MCF 10A (cell line): ENCODE data around the gene COG4. TPM values are rescaled to one million over a fixed set of nuclear protein-coding genes. Genes with fewer than 3 reads are reported as not detected.

Experiments used
- BruUV-seq: library from RNA; stranded (reverse); fragments of 400-500 nt; replicated peaks from 2 replicates; lab custom pipeline; 2021; lab: Mats Ljungman, UMichigan
- CTCF ChIA-PET: fragments of 300-600 bp; sonication (Branson Sonifier 250); formaldehyde crosslinking; extraction: SDS; loops from one replicate; lab custom pipeline; 2021; ENCODE audit warnings: antibody characterized with exemption, inconsistent platforms; lab: Yijun Ruan, JAX
- POLR2A ChIA-PET: fragments of 300-600, 350-650 bp; sonication (Branson Sonifier 250); formaldehyde crosslinking; extraction: SDS; loops from one replicate; lab custom pipeline; 2020; ENCODE audit warnings: antibody characterized with exemption, inconsistent platforms; lab: Yijun Ruan, JAX
- DNase-seq: peaks from one replicate; pipeline ENCODE4 v3.0.0-alpha.2; 2018; ENCODE audit not compliant: unreplicated experiment
- H3K27ac Mint-ChIP-seq: one replicate; pipeline ENCODE4 v1.8.0; 2022; ENCODE audit warnings: mild to moderate bottlenecking, low read depth, mixed read lengths; ENCODE audit not compliant: unreplicated experiment
- H3K27me3 Mint-ChIP-seq: one replicate; pipeline ENCODE4 v1.8.0; 2022; ENCODE audit warnings: mixed read lengths; ENCODE audit not compliant: insufficient read depth, unreplicated experiment
- H3K36me3 Mint-ChIP-seq: one replicate; pipeline ENCODE4 v1.8.0; 2022; ENCODE audit warnings: mild to moderate bottlenecking, moderate library complexity, mixed read lengths; ENCODE audit not compliant: insufficient read depth, unreplicated experiment
- H3K4me1 Mint-ChIP-seq: one replicate; pipeline ENCODE4 v1.8.0; 2022; ENCODE audit warnings: mixed read lengths; ENCODE audit not compliant: insufficient read depth, unreplicated experiment
- H3K4me3 Mint-ChIP-seq: one replicate; pipeline ENCODE4 v1.8.0; 2022; ENCODE audit warnings: mild to moderate bottlenecking, moderate library complexity, mixed read lengths; ENCODE audit not compliant: unreplicated experiment
- H3K9me3 Mint-ChIP-seq: one replicate; pipeline ENCODE4 v1.8.0; 2022; ENCODE audit warnings: mixed read lengths; ENCODE audit not compliant: unreplicated experiment
- intact Hi-C: fragments of 100-400 bp; cut with micrococcal nuclease; formaldehyde crosslinking; loops from 2 replicates; pipeline ENCODE4 v1.14.1; 2022
- total RNA-seq: library from RNA; stranded (reverse); gene quantifications from 2 replicates; pipeline ENCODE4 v1.2.3, GENCODE V29; 2022
- TF ChIP-seq, protein P1 (sequence below): fragments of 200-600 bp; IDR thresholded peaks from one replicate; pipeline ENCODE4 v1.8.0; 2022; ENCODE audit warnings: antibody characterized with exemption, mild to moderate bottlenecking; ENCODE audit not compliant: unreplicated experiment

The COG4 gene
- total RNA-seq, 1 experiment from 2014 or later = 62.2 TPM

DNA sequence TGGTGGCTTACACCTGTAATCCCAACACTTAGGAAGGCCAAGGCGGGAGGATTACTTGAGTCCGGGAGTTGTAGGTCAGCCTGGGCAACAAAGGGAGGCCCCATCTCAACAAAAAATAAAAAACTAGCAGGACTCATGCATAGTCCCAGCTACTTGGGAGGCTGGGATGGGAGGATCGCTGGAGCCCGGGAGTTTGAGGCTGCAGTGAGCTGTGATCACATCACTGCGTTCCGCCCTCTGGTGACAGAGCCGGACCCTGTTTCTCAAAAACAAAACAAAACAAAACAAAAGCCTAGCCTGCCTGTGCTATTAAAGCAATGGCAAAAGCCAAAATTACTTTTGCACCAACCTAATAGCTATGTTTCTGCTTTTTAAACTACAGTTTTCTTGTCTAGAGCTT is 67.4 kb downstream of the COG4 start:
- BruUV-seq = no TSS peak
- H3K4me3 Mint-ChIP-seq = no peak overlapping the region
- CTCF ChIA-PET = interaction anchor here (0.6 to 1.5 kb wide), 3 partner anchors 16 to 75 kb away, joined by 3 to 7 read pairs (median 3); no protein-coding TSS in a partner anchor
- peaks cover 6% of the 10 kb centered on the region for H3K36me3 Mint-ChIP-seq
- intact Hi-C loops = loop anchor here (2.0 kb wide), 2 partner anchors 61 to 75 kb away; no protein-coding TSS in a partner anchor
- H3K9me3 Mint-ChIP-seq = no peaks in the 10 kb centered on the region
- TF ChIP-seq, protein P1, sequence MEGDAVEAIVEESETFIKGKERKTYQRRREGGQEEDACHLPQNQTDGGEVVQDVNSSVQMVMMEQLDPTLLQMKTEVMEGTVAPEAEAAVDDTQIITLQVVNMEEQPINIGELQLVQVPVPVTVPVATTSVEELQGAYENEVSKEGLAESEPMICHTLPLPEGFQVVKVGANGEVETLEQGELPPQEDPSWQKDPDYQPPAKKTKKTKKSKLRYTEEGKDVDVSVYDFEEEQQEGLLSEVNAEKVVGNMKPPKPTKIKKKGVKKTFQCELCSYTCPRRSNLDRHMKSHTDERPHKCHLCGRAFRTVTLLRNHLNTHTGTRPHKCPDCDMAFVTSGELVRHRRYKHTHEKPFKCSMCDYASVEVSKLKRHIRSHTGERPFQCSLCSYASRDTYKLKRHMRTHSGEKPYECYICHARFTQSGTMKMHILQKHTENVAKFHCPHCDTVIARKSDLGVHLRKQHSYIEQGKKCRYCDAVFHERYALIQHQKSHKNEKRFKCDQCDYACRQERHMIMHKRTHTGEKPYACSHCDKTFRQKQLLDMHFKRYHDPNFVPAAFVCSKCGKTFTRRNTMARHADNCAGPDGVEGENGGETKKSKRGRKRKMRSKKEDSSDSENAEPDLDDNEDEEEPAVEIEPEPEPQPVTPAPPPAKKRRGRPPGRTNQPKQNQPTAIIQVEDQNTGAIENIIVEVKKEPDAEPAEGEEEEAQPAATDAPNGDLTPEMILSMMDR = no peak
- no peak for DNase-seq
- no peak overlapping the region for H3K27ac Mint-ChIP-seq
- H3K27me3 Mint-ChIP-seq = no peaks in the 10 kb centered on the region
- POLR2A ChIA-PET = interaction anchor here (3.4 to 4.1 kb wide), 2 partner anchors 64 to 76 kb away, joined by 14 to 55 read pairs; no protein-coding TSS in a partner anchor
- peaks cover 6% of the 10 kb centered on the region for H3K4me1 Mint-ChIP-seq

GRCh38 chr16:70454222-70455034 is 68.9 kb downstream of the COG4 start, which contains the start of gene FCSK:
FCSK (plus strand) TSS chr16:70454595; CDS start chr16:70463191, 8,596 bp downstream.
- Mint-ChIP-seq H3K27me3 (no peaks in the 10 kb centered on the region), H3K27ac (peak within 1 kb of the TSS; percentile 89), H3K9me3 (no peaks in the 10 kb centered on the region), H3K36me3 (peaks cover 6% of the 10 kb centered on the region), H3K4me1 (peaks cover 6% of the 10 kb centered on the region), H3K4me3 (peak within 1 kb of the TSS; percentile 92)
- CTCF ChIA-PET = interaction anchor here (0.6 to 1.8 kb wide), 9 partner anchors 47 to 1084 kb away, joined by 3 to 7 read pairs (median 4); no protein-coding TSS in a partner anchor
- TF ChIP-seq, protein P1 = no peak
- POLR2A ChIA-PET = interaction anchor here (0.6 to 4.1 kb wide), 16 partner anchors 12 to 139 kb away, joined by 3 to 55 read pairs (median 4); partner anchors contain the start of genes COG4, DDX19A and ST3GAL2
- peak; percentile 75 for DNase-seq
- no TSS peak for BruUV-seq
- intact Hi-C loops = loop anchor here (2.0 kb wide), 2 partner anchors 60 to 74 kb away; no protein-coding TSS in a partner anchor

DNA sequence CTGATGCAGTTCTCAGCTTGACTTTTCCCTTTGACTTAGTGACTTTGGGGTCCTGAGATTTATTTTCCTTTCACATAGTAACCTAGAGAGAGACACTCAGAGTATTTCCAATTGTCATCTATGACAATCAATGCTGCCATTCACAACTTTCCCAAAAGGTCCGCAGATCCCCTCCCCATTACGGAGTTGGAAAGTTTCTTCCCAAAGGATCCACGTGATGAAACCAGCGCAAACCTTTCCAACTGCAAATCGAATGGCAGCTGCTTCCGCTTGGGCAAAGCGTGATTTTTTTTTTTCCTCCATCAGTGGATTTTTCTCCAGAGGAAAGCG is 69.5 kb downstream of the COG4 start:
- intact Hi-C loops = loop anchor here (2.0 kb wide), 2 partner anchors 59 to 73 kb away; no protein-coding TSS in a partner anchor
- Mint-ChIP-seq H3K4me3 (peak overlapping the region; percentile 92), H3K36me3 (peaks cover 6% of the 10 kb centered on the region), H3K27me3 (no peaks in the 10 kb centered on the region), H3K9me3 (no peaks in the 10 kb centered on the region), H3K27ac (peak overlapping the region; percentile 89), H3K4me1 (peaks cover 6% of the 10 kb centered on the region)
- POLR2A ChIA-PET = interaction anchor here (0.6 to 4.1 kb wide), 16 partner anchors 11 to 1449 kb away, joined by 3 to 55 read pairs (median 4); partner anchors contain the start of genes COG4, DDX19A and ST3GAL2
- CTCF ChIA-PET = interaction anchor here (0.6 to 1.8 kb wide), 7 partner anchors 47 to 1085 kb away, joined by 3 to 6 read pairs (median 4); no protein-coding TSS in a partner anchor
- no peak for DNase-seq
- no TSS peak for BruUV-seq
- TF ChIP-seq, protein P1 = no peak
